H1 (cell line): ENCODE measurements around the gene CEMP1. TPM values are rescaled to one million over a fixed set of nuclear protein-coding genes. Genes with fewer than 3 reads are reported as not detected.
"Not testable (repeated sequence)": the region's sequence is repeated elsewhere in the genome, so short reads cannot be mapped to it uniquely, and the experiment has no call there.

Experiments used
- CTCF ChIA-PET: fragments of 300-600 bp; sonication (Branson Sonifier 250); formaldehyde crosslinking; loops from one replicate; lab custom pipeline; 2021; ENCODE audit not compliant: partially characterized antibody; lab: Charles Lee
- POLR2A ChIA-PET: fragments of 300-600 bp; sonication (Branson Sonifier 250); formaldehyde crosslinking; loops from one replicate; lab custom pipeline; 2021; ENCODE audit warnings: inconsistent platforms; ENCODE audit not compliant: partially characterized antibody; lab: Charles Lee
- DNase-seq, 2 experiments: peaks; one replicate each; pipeline versions ENCODE4 v3.0.0 to v3.0.0-alpha.2; 2010 to 2022; ENCODE audit warnings: low spot score in 2 of 2, low read depth in 1 of 2, mixed read lengths in 1 of 2
- FAIRE-seq: peaks from 2 replicates; lab custom pipeline; 2011; peaks lifted over from hg19 to GRCh38; lab: Jason Lieb, UNC
- H2AFZ ChIP-seq: 2 replicates; pipeline ENCODE4 v1.8.1; 2012; ENCODE audit warnings: low read length, inconsistent platforms
- H2AK5ac ChIP-seq: 2 replicates; pipeline ENCODE4 v1.6.1; 2013; ENCODE audit warnings: low read depth, low read length
- H2BK120ac ChIP-seq: replicated peaks from 2 replicates; pipeline ENCODE3; 2013; ENCODE audit warnings: low read depth, low read length, inconsistent platforms
- H2BK12ac ChIP-seq: 2 replicates; pipeline ENCODE4 v1.6.1; 2013; ENCODE audit warnings: low read depth, low read length
- H2BK15ac ChIP-seq: 2 replicates; pipeline ENCODE4 v1.6.1; 2013; ENCODE audit warnings: low read length
- H2BK20ac ChIP-seq: 2 replicates; pipeline ENCODE4 v1.6.1; 2013; ENCODE audit warnings: low read length
- H2BK5ac ChIP-seq: 2 replicates; pipeline ENCODE4 v1.6.1; 2013; ENCODE audit warnings: low read depth, low read length
- H3K14ac ChIP-seq: 2 replicates; pipeline ENCODE4 v1.6.1; 2013; ENCODE audit warnings: inconsistent platforms; ENCODE audit not compliant: insufficient read length
- H3K18ac ChIP-seq: 2 replicates; pipeline ENCODE4 v1.6.1; 2013; ENCODE audit warnings: low read length; ENCODE audit errors: extremely low read depth
- H3K23ac ChIP-seq: 2 replicates; pipeline ENCODE4 v1.6.1; 2013; ENCODE audit warnings: inconsistent platforms; ENCODE audit not compliant: insufficient read length
- H3K23me2 ChIP-seq: 2 replicates; pipeline ENCODE4 v1.6.1; 2013; ENCODE audit warnings: low read depth, low read length
- H3K27ac ChIP-seq: 2 replicates; pipeline ENCODE4 v1.6.1; 2011; ENCODE audit warnings: low read depth, low read length, inconsistent platforms
- H3K27me3 ChIP-seq, 4 experiments: replicated peaks in 1 of 4; 1 replicate in 1 of 4; 2 replicates in 3 of 4; pipeline versions ENCODE4 v1.6.1 to v1.8.1; 2011 to 2013; ENCODE audit warnings: low read length in 3 of 4, mild to moderate bottlenecking in 3 of 4, inconsistent platforms in 2 of 4, mixed read lengths in 2 of 4, moderate library complexity in 1 of 4; ENCODE audit not compliant: control insufficient read depth in 3 of 4, insufficient read depth in 3 of 4; ENCODE audit errors: extremely low read depth in 1 of 4
- H3K36me3 ChIP-seq, 4 experiments: 2 replicates each; pipeline versions ENCODE4 v1.6.1 to v1.8.1; 2011 to 2013; ENCODE audit warnings: mild to moderate bottlenecking in 4 of 4, low read length in 3 of 4, moderate library complexity in 2 of 4, control low read depth in 1 of 4, inconsistent platforms in 1 of 4; ENCODE audit not compliant: insufficient read depth in 4 of 4, control insufficient read depth in 2 of 4
- H3K4ac ChIP-seq: replicated peaks from 2 replicates; pipeline ENCODE3; 2013; ENCODE audit warnings: low read length, low read depth, mixed read lengths, inconsistent platforms; ENCODE audit not compliant: insufficient read length
- H3K4me1 ChIP-seq, 4 experiments: replicated peaks in 1 of 4; 1 replicate in 1 of 4; 2 replicates in 3 of 4; pipeline versions ENCODE4 v1.6.1 to v1.8.1; 2011 to 2013; ENCODE audit warnings: low read length in 3 of 4, inconsistent platforms in 2 of 4, mixed read lengths in 1 of 4; ENCODE audit not compliant: insufficient read depth in 4 of 4, control insufficient read depth in 3 of 4
- H3K4me2 ChIP-seq, 2 experiments: 2 replicates each; pipeline versions ENCODE4 v1.6.1 to v1.8.1; 2011 to 2013; ENCODE audit warnings: low read depth in 2 of 2, low read length in 2 of 2, control low read depth in 1 of 2, inconsistent platforms in 1 of 2, mild to moderate bottlenecking in 1 of 2; ENCODE audit not compliant: insufficient read depth in 1 of 2
- H3K4me3 ChIP-seq, 4 experiments: fragments of 200-600, 300-600 bp in 1 of 4; sonication (generic), shearing (Covaris generic), sonication (Bioruptor Twin) in 1 of 4; 2 replicates each; pipeline versions ENCODE4 v1.5.1 to v1.8.1; 2011 to 2016; ENCODE audit warnings: low read length in 4 of 4, low read depth in 3 of 4, control low read depth in 2 of 4, inconsistent platforms in 2 of 4, mild to moderate bottlenecking in 2 of 4, mixed read lengths in 1 of 4, moderate library complexity in 1 of 4; ENCODE audit not compliant: insufficient read depth in 2 of 4; ENCODE audit errors: extremely low read depth in 1 of 4
- H3K56ac ChIP-seq: replicated peaks from 2 replicates; pipeline ENCODE3; 2013; ENCODE audit warnings: low read depth, mild to moderate bottlenecking, mixed read lengths, low read length, inconsistent platforms; ENCODE audit not compliant: insufficient read length
- H3K79me1 ChIP-seq: 2 replicates; pipeline ENCODE4 v1.6.1; 2013; ENCODE audit warnings: low read depth, low read length, control low read depth
- H3K79me2 ChIP-seq, 2 experiments: 2 replicates each; pipeline versions ENCODE4 v1.6.1 to v1.8.1; 2012 to 2013; ENCODE audit warnings: low read length in 2 of 2, mild to moderate bottlenecking in 2 of 2, inconsistent platforms in 1 of 2; ENCODE audit not compliant: insufficient read depth in 2 of 2, control insufficient read depth in 1 of 2
- H3K9ac ChIP-seq, 4 experiments: replicated peaks in 1 of 4; 1 replicate in 1 of 4; 2 replicates in 3 of 4; pipeline versions ENCODE4 v1.6.1 to v1.8.1; 2011 to 2013; ENCODE audit warnings: low read depth in 3 of 4, low read length in 3 of 4, control low read depth in 2 of 4, mild to moderate bottlenecking in 2 of 4, moderate library complexity in 2 of 4, inconsistent platforms in 1 of 4; ENCODE audit errors: extremely low read depth in 1 of 4
- H3K9me3 ChIP-seq, 2 experiments: 2 replicates each; pipeline versions ENCODE4 v1.6.1 to v1.8.1; 2012 to 2013; ENCODE audit warnings: mild to moderate bottlenecking in 2 of 2, moderate library complexity in 2 of 2, control low read depth in 1 of 2, inconsistent platforms in 1 of 2, low read depth in 1 of 2, low read length in 1 of 2, mixed read lengths in 1 of 2; ENCODE audit not compliant: insufficient read depth in 2 of 2
- H4K20me1 ChIP-seq, 2 experiments: replicated peaks in 1 of 2; 2 replicates each; pipeline versions ENCODE3 to v1.8.1; 2011 to 2013; ENCODE audit warnings: inconsistent platforms in 2 of 2, low read length in 2 of 2, mild to moderate bottlenecking in 1 of 2; ENCODE audit not compliant: insufficient read depth in 2 of 2, control insufficient read depth in 1 of 2
- H4K5ac ChIP-seq: 2 replicates; pipeline ENCODE4 v1.6.1; 2013; ENCODE audit warnings: low read length, low read depth, mixed read lengths, inconsistent platforms; ENCODE audit not compliant: insufficient read length
- H4K8ac ChIP-seq: 2 replicates; pipeline ENCODE4 v1.8.0; 2013; ENCODE audit warnings: mild to moderate bottlenecking, moderate library complexity, low read length, inconsistent platforms; ENCODE audit not compliant: insufficient read depth; ENCODE audit errors: extremely low read depth
- H4K91ac ChIP-seq: replicated peaks from 2 replicates; pipeline ENCODE3; 2013; ENCODE audit warnings: low read length, mixed read lengths, inconsistent platforms; ENCODE audit not compliant: insufficient read length
- WGBS, 2 experiments: shearing (Covaris generic) in 1 of 2; methylation state at CpG; one replicate each; pipeline versions ENCODE4 v1.1.6 to v1.1.7; 2013 to 2015; ENCODE audit warnings: low lambda C conversion rate in 2 of 2, mixed read lengths in 2 of 2, inconsistent platforms in 1 of 2, low coverage in 1 of 2, missing lambda C conversion rate in 1 of 2; ENCODE audit not compliant: insufficient replicate concordance in 2 of 2, insufficient coverage in 1 of 2, insufficient read length in 1 of 2; ENCODE audit errors: extremely low coverage in 1 of 2, missing lambda C conversion rate in 1 of 2; 5-methylcytosine and 5-hydroxymethylcytosine counted together
- polyA plus RNA-seq, 7 experiments: library from polyadenylated mRNA; depleted of rRNA in 3 of 7; stranded (reverse) in 5 of 7; unstranded in 2 of 7; fragments of >200 nt in 5 of 7; fragments of 200-250 nt in 2 of 7; gene quantifications; 1 replicate in 5 of 7; 2 replicates in 1 of 7; 4 replicates in 1 of 7; pipeline versions ENCODE4 v1.2.1 to v1.2.3, GENCODE V29; 2011 to 2013; ENCODE audit warnings: missing spikeins in 2 of 7, mixed read lengths in 2 of 7
- total RNA-seq: library from RNA; stranded (reverse); fragmentation: NEBNext Ultra II Directional; extraction: Animal tissue kit (Norgen Biotek cat#: 25700); gene quantifications from 2 replicates; pipeline ENCODE4 v1.2.1, GENCODE V29; 2021

The CEMP1 gene
- total and polyA plus RNA-seq, 2 of the 8 experiments (the other 6 are each of a cell fraction or from before 2014, with no cell fraction given) = not detected

DNA sequence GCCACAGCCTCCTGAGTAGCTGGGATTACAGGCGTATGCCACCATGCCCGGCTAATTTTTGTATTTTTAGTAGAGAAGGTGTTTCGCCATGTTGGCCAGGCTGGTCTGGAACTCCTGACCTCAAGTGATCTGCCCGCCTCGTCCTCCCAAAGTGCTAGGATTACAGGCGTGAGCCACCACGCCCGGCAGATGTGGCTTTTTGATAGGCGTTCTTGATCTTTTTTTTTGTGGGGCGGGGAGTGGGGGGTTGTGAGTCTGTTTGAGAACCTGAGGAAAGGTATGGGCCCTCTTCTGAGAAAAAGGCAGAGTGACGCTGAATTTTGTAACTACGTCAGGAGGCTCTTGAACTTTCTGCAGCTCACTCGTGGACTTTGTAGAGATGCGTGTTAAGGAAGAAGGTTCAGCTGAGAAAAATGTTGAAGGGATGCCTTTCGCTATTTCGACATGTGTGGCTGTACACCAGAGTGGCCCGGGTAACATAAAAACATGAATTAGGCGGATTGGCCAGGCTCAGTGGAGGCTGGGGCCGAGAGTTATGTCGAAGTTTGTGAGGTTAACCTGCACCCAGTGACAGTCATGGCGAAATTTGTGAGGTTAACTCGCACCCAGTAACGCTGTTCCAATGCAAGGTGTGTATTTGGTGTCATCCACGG is 8.1 kb upstream of the CEMP1 start:
- H3K9ac ChIP-seq, H2AK5ac ChIP-seq, H3K4me1 ChIP-seq, H3K18ac ChIP-seq, DNase-seq, H2BK120ac ChIP-seq, H4K8ac ChIP-seq, H3K4me3 ChIP-seq, H2BK12ac ChIP-seq, H3K56ac ChIP-seq, H3K27me3 ChIP-seq, H3K23me2 ChIP-seq, H3K27ac ChIP-seq, H2BK5ac ChIP-seq, H2AFZ ChIP-seq, H3K79me1 ChIP-seq, H3K23ac ChIP-seq, H3K14ac ChIP-seq, FAIRE-seq, POLR2A ChIA-PET, H4K91ac ChIP-seq, H4K5ac ChIP-seq, H3K4ac ChIP-seq, H3K36me3 ChIP-seq, H4K20me1 ChIP-seq, H2BK15ac ChIP-seq, H3K9me3 ChIP-seq, H2BK20ac ChIP-seq: not testable (repeated sequence)
- whole genome bisulfite sequencing, 2 experiments = 89% methylated on average over 24 of the region's 24 CpGs; no CpG with 5 or more reads in 1 of the 2 experiments
- CTCF ChIA-PET = interaction anchor here (1.0 kb wide), 1 partner anchor 29 kb away, joined by 4 read pairs; no protein-coding TSS in a partner anchor
- Histone ChIP-seq H3K79me2 (peaks cover 0 to 30% of the 10 kb centered on the region in 2 experiments; a peak in 2 of 4 replicates), H3K4me2 (peak overlapping the region in 1 of 2 experiments; percentile 58; a peak in 1 of 4 replicates)
